NCI-H345 (cell line): Measurements from ENCODE around the gene MLNR.

Source experiments
- DNase-seq: peaks from one replicate; lab custom pipeline; 2025; lab: John Stamatoyannopoulos, UW

The MLNR gene

DNA sequence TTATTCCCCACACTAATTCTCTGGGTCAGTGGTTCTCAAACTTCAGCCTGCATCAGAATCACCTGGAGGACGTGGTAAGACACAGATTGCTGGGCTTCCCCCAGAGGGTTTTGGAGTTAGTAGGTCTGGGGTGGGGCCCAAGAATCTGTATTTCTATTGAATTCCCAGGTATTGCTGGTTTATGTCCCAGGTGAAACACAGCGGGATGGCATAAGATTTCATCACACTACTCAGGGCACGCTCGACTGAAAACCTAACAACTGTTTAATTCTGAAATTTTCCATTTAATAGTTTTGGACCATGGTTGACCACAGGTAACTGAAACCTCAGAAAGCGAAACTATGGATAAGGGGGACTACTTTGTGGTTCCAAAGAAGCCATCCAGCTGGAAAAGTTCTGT lies 6.5 kb downstream of the MLNR start:
- no peak for DNase-seq

GRCh38 chr13:49234741-49235140 lies 14.6 kb downstream of the MLNR start:
- DNase-seq = no peak

GRCh38 chr13:49235856-49236431 lies 15.8 kb downstream of the MLNR start:
- DNase-seq = no peak

GRCh38 chr13:49238621-49239020 lies 18.5 kb downstream of the MLNR start:
- no peak for DNase-seq

GRCh38 chr13:49240017-49240416 lies 19.9 kb downstream of the MLNR start:
- no peak for DNase-seq

GRCh38 chr13:49241296-49241695 lies 21.2 kb downstream of the MLNR start:
- no peak for DNase-seq

GRCh38 chr13:49245101-49245500 lies 25.0 kb downstream of the MLNR start:
- DNase-seq = no peak

DNA sequence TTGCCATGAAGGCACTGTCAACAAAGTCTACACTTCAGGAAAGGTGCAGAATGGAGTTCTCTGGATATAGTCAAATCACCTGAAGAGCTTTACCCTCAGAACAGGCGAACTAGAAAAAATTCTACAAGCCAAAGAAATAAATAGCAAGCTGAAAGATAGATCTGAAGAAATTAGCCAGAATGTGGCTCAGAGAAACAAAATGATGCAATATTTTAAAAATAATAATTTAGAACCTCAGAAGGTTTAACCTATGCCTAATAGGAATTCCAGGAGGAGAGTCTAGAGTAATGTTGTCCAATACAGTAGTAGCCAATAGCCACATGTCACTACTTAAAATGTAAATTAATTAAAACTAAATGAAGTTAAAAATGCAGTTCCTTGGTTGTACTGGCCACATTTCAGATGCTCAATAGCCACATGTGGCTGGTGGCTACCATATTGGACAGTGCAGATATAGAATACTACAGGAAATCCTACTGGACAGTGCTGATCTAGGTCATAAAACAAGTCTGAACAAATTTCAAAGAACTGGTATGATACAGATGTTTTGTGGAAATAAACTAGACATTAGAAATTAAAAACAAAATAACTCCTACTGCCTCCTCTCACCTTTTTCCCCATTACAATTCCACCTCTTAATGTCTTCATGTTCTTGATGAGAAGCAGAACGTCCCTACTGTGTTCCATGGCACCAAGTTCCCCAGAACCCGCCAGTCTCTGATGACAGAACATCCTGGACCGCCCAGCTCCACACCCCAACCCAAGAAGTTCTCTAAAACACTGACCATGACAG lies 26.9 kb downstream of the MLNR start:
- no peak for DNase-seq

- DNase-seq = peak; percentile 52
Observed at GRCh38 chr13:49247643-49248621, 27.8 kb downstream of the MLNR start, which contains the start of gene CDADC1. Gene CDADC1 (plus strand): TSS chr13:49247925. CDS start chr13:49248038, 113 bp downstream.

- no peak for DNase-seq
Observed at GRCh38 chr13:49248622-49249002, 28.5 kb downstream of the MLNR start.

- no peak for DNase-seq
Observed at GRCh38 chr13:49251326-49251725, 31.2 kb downstream of the MLNR start.

DNA sequence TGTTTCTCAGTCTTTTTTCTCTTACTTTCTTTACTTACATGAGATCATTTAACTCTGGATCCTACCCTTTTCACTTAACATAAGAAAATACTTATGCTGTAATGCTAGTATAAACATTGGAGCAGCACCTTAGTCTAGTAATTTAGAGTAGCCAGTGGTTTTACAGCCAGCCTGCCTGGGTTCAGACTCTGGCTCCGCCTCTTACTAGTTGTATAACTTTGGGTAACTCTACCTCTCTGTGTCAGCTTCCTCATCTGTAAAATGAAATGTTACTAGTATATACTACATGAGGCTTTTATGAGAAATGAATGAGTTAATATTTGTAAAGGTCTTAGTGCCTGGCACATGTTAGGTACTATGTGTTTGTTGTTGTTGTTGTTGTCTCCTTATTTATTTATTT lies 33.2 kb downstream of the MLNR start:
- DNase-seq = no peak

- no peak for DNase-seq
Observed at GRCh38 chr13:49254007-49254406, 33.9 kb downstream of the MLNR start.

DNA sequence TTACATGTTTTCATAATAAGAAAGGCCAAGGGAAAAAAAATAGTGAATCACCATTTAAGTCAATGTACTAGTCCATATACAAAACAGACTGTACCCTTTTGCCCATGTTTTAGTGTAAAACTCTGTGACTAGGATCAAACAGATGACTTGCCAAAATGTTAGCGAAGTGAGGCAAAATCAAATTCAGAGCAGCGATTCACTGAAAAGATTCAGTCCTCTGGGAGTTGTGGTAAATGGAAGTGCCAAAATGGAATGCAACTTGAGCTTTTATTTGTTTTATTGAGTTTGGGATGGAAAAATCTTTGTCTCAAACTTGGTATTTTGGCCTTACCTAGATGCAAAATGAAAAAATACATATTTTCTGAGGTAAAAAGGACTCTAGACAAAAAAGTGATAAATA lies 36.7 kb downstream of the MLNR start:
- no peak for DNase-seq

DNA sequence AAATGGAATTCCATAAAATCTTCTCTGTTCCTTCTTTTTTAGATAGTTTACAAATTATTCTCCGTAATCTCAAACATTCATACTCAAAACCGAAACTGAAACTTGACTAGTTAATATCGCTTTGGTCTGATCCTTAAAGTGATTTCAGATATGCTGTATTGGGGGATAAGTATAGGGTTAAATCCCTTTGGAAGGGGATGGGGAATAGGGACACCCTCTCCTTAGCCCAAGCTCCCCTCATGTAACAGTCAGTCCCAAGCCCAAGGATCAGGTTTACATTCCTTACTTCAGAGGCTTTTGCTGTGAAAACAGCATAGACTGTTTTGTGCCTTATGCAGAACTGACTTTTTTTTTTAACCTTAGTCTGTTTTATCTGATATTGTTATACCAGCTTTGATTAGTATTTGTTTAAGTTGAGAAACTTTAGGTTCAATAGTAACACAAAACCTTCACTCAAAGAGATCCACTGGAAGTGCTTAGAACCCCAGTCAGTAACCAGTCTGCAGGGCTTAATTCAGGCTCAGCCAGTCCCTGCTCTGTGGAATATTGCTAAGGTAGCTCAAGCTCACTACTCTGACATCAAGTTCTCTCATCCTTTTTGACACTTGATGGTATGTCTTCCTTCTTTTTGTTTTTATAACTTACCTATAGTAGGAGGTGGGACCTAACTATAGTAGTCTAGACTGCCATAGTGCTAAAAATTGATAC lies 38.1 kb downstream of the MLNR start:
- DNase-seq = no peak

- no peak for DNase-seq
Observed at GRCh38 chr13:49259586-49259985, 39.4 kb downstream of the MLNR start.

DNA sequence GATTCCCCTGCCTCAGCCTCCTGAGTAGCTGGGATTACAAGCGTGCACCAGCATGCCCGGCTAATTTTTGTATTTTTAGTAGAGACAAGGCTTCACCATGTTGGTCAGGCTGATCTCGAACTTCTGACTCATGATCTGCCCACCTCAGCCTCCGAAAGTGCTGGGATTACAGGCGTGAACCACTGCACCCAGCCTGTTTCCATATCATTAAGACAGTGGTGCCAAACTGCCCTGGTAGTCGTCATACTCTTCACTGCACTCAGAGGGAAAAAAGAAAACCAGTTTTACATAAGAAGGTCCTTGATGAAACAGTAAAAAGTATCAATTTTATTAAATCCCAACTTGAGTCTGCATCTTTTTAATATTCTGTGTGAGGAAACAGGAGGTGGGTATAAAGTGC lies 42.5 kb downstream of the MLNR start:
- no peak for DNase-seq

GRCh38 chr13:49265822-49266221 lies 45.7 kb downstream of the MLNR start:
- DNase-seq = no peak

DNA sequence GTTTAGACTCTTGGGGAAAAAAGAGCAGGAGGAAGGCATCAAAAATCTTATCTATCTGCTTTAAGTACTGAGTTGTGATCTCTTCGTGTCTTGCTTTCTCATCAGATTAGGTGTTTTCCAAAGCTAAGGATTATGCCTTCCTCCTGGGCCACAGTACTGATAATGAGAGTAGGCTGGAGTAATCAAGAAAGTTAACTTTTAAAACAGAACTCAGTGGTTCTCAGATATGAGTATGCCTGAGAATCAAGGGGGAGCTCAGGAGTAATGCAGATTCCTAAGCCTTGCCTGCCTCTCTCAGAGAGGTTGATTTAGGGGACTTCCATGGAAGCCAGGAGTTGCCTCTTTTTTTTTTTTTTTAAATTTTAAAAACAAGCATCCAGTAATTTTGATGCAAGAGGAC lies 51.1 kb downstream of the MLNR start:
- no peak for DNase-seq
